SK-N-SH treated with all-trans-retinoic acid at 6 μM for 48 hours (cell line): ENCODE measurements around the gene MED26.
A peak's percentile ranks its signal among the peaks of the same experiment; 100 is the strongest.

Experiments used
- ATAC-seq: fragments of 200-7000 bp; cut with Tn5 transposase; 3 replicates; pipeline ENCODE4 v1.9.1; 2020; ENCODE audit warnings: mild to moderate bottlenecking, moderate library complexity
- ARNTL ChIP-seq: fragments of 450-650 bp; formaldehyde crosslinking; IDR thresholded peaks from 2 replicates; pipeline ENCODE4 v1.5.0; 2020; ENCODE audit warnings: low read depth, mild to moderate bottlenecking, moderate library complexity, borderline replicate concordance
- BACH2 ChIP-seq: fragments of 250-450 bp; sonication (Bioruptor Pico); IDR thresholded peaks from 2 replicates; pipeline ENCODE4 v1.9.0; 2021; ENCODE audit warnings: mild to moderate bottlenecking, borderline replicate concordance
- CSDC2 ChIP-seq: fragments of 250-450 bp; sonication (Bioruptor Pico); IDR thresholded peaks from 2 replicates; pipeline ENCODE4 v1.5.0; 2020; ENCODE audit warnings: mild to moderate bottlenecking, moderate library complexity
- ESRRG ChIP-seq: fragments of 250-450 bp; sonication (Bioruptor Pico); IDR thresholded peaks from 2 replicates; pipeline ENCODE4 v1.6.1; 2021; ENCODE audit warnings: mild to moderate bottlenecking
- PPARA ChIP-seq: fragments of 250-450 bp; sonication (Bioruptor Pico); IDR thresholded peaks from 2 replicates; pipeline ENCODE4 v1.5.0; 2020; ENCODE audit warnings: mild to moderate bottlenecking, borderline replicate concordance
- SNAI2 ChIP-seq: fragments of 250-450 bp; sonication (Bioruptor Pico); IDR thresholded peaks from 2 replicates; pipeline ENCODE4 v1.5.0; 2020; ENCODE audit warnings: mild to moderate bottlenecking, moderate library complexity
- TCF4 ChIP-seq: fragments of 250-450 bp; sonication (Bioruptor Pico); IDR thresholded peaks from 2 replicates; pipeline ENCODE4 v1.8.0; 2021; ENCODE audit warnings: mild to moderate bottlenecking, moderate library complexity, borderline replicate concordance
- TOX ChIP-seq: fragments of 250-450 bp; sonication (Bioruptor Pico); IDR thresholded peaks from 2 replicates; pipeline ENCODE4 v1.8.0; 2021; ENCODE audit warnings: mild to moderate bottlenecking, moderate library complexity, borderline replicate concordance
- ZC3H10 ChIP-seq: fragments of 250-450 bp; sonication (Bioruptor Pico); IDR thresholded peaks from 2 replicates; pipeline ENCODE4 v1.5.1; 2021; ENCODE audit warnings: mild to moderate bottlenecking, moderate library complexity
- ZFP30 ChIP-seq: fragments of 450-650 bp; formaldehyde crosslinking; IDR thresholded peaks from 2 replicates; pipeline ENCODE4 v1.5.0; 2022; ENCODE audit warnings: mild to moderate bottlenecking, moderate library complexity
- ZNF565 ChIP-seq: fragments of 450-650 bp; formaldehyde crosslinking; conservative IDR thresholded peaks from 2 replicates; pipeline ENCODE4 v1.5.0; 2020; ENCODE audit warnings: low read depth, mild to moderate bottlenecking, moderate library complexity
- ZNF70 ChIP-seq: fragments of 450-650 bp; formaldehyde crosslinking; IDR thresholded peaks from 2 replicates; pipeline ENCODE4 v1.5.0; 2020; ENCODE audit warnings: mild to moderate bottlenecking, moderate library complexity
- ZNF8 ChIP-seq: fragments of 450-650 bp; formaldehyde crosslinking; IDR thresholded peaks from 2 replicates; pipeline ENCODE4 v1.5.0; 2020; ENCODE audit warnings: mild to moderate bottlenecking, moderate library complexity
- TF ChIP-seq, protein P1 (sequence below): fragments of 250-450 bp; sonication (Bioruptor Pico); IDR thresholded peaks from 2 replicates; pipeline ENCODE4 v1.5.1; 2021; ENCODE audit warnings: mild to moderate bottlenecking, moderate library complexity
- TF ChIP-seq, protein P2 (sequence below): fragments of 250-450 bp; sonication (Bioruptor Pico); IDR thresholded peaks from 2 replicates; pipeline ENCODE4 v1.5.0; 2020; ENCODE audit warnings: mild to moderate bottlenecking, moderate library complexity
- TF ChIP-seq, protein P3 (sequence below): fragments of 250-450 bp; sonication (Bioruptor Pico); IDR thresholded peaks from 2 replicates; pipeline ENCODE4 v1.8.0; 2021; ENCODE audit warnings: low read depth, mild to moderate bottlenecking, moderate library complexity, borderline replicate concordance
- TF ChIP-seq, protein P4 (sequence below): fragments of 250-450 bp; sonication (Bioruptor Pico); IDR thresholded peaks from 2 replicates; pipeline ENCODE4 v1.5.1; 2020; ENCODE audit warnings: low read depth, mild to moderate bottlenecking, moderate library complexity

The MED26 gene

DNA sequence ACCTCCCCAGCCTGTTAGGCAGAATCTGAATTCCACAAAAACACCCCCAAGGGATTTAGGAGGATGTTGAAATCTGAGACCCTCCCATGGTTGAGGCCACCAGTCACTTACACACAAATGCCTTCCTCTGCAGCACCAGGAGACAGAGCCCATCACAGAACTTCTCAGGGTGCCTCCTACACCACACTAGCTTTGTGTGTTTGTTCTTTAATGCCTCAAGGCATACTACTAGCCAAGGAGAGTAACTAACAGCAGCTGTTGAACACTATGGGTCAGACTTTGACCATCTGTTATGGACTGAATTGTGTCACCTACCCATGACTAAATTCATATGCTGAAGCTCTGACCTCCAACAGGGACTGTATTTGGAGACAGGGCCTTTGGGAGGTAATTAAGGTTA, 9.5 kb upstream of the MED26 start:
- no peak for TF ChIP-seq TCF4 (CRISPR knock-in tag)
- TF ChIP-seq ZC3H10 = no peak
- TF ChIP-seq, protein P1, sequence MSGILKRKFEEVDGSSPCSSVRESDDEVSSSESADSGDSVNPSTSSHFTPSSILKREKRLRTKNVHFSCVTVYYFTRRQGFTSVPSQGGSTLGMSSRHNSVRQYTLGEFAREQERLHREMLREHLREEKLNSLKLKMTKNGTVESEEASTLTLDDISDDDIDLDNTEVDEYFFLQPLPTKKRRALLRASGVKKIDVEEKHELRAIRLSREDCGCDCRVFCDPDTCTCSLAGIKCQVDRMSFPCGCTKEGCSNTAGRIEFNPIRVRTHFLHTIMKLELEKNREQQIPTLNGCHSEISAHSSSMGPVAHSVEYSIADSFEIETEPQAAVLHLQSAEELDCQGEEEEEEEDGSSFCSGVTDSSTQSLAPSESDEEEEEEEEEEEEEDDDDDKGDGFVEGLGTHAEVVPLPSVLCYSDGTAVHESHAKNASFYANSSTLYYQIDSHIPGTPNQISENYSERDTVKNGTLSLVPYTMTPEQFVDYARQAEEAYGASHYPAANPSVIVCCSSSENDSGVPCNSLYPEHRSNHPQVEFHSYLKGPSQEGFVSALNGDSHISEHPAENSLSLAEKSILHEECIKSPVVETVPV (CRISPR knock-in tag) = no peak
- TF ChIP-seq PPARA = no peak
- TF ChIP-seq, protein P2, sequence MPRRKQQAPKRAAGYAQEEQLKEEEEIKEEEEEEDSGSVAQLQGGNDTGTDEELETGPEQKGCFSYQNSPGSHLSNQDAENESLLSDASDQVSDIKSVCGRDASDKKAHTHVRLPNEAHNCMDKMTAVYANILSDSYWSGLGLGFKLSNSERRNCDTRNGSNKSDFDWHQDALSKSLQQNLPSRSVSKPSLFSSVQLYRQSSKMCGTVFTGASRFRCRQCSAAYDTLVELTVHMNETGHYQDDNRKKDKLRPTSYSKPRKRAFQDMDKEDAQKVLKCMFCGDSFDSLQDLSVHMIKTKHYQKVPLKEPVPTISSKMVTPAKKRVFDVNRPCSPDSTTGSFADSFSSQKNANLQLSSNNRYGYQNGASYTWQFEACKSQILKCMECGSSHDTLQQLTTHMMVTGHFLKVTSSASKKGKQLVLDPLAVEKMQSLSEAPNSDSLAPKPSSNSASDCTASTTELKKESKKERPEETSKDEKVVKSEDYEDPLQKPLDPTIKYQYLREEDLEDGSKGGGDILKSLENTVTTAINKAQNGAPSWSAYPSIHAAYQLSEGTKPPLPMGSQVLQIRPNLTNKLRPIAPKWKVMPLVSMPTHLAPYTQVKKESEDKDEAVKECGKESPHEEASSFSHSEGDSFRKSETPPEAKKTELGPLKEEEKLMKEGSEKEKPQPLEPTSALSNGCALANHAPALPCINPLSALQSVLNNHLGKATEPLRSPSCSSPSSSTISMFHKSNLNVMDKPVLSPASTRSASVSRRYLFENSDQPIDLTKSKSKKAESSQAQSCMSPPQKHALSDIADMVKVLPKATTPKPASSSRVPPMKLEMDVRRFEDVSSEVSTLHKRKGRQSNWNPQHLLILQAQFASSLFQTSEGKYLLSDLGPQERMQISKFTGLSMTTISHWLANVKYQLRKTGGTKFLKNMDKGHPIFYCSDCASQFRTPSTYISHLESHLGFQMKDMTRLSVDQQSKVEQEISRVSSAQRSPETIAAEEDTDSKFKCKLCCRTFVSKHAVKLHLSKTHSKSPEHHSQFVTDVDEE (CRISPR knock-in tag) = no peak
- no peak for TF ChIP-seq ZNF565
- ATAC-seq = no peak

DNA sequence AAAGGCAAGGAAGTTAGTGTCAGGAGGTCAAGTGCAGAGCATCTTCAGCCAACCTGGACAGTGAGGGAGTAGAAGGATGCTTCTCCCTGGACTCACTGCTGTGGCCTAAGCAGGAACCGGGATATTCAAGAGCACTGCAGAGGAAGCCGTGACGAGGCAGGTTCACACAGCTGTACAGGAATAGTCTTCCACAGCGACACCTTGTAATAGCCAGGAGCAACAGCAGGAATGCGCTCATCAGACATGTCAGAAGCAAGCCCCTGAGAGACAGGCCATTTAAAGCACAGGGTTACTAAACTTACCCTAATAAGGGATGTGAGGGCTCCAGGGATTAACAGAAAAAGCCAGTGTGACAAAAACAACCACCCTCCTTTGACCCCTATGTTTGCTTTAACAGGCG, 3.5 kb upstream of the MED26 start:
- TF ChIP-seq ZNF8 (CRISPR knock-in tag) = no peak
- TF ChIP-seq BACH2 (CRISPR knock-in tag) = no peak
- no peak for TF ChIP-seq ARNTL (CRISPR knock-in tag)
- no peak for TF ChIP-seq SNAI2 (CRISPR knock-in tag)
- no peak for TF ChIP-seq ESRRG
- TF ChIP-seq, protein P1 (CRISPR knock-in tag) = no peak
- no peak for TF ChIP-seq ZC3H10
- TF ChIP-seq TCF4 (CRISPR knock-in tag) = no peak
- TF ChIP-seq, protein P3, sequence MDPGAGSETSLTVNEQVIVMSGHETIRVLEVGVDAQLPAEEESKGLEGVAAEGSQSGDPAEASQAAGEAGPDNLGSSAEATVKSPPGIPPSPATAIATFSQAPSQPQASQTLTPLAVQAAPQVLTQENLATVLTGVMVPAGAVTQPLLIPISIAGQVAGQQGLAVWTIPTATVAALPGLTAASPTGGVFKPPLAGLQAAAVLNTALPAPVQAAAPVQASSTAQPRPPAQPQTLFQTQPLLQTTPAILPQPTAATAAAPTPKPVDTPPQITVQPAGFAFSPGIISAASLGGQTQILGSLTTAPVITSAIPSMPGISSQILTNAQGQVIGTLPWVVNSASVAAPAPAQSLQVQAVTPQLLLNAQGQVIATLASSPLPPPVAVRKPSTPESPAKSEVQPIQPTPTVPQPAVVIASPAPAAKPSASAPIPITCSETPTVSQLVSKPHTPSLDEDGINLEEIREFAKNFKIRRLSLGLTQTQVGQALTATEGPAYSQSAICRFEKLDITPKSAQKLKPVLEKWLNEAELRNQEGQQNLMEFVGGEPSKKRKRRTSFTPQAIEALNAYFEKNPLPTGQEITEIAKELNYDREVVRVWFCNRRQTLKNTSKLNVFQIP = no peak
- TF ChIP-seq, protein P4, sequence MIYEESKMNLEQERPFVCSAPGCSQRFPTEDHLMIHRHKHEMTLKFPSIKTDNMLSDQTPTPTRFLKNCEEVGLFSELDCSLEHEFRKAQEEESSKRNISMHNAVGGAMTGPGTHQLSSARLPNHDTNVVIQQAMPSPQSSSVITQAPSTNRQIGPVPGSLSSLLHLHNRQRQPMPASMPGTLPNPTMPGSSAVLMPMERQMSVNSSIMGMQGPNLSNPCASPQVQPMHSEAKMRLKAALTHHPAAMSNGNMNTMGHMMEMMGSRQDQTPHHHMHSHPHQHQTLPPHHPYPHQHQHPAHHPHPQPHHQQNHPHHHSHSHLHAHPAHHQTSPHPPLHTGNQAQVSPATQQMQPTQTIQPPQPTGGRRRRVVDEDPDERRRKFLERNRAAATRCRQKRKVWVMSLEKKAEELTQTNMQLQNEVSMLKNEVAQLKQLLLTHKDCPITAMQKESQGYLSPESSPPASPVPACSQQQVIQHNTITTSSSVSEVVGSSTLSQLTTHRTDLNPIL (CRISPR knock-in tag) = no peak
- TF ChIP-seq ZNF70 (CRISPR knock-in tag) = no peak
- TF ChIP-seq, protein P2 (CRISPR knock-in tag) = no peak
- TF ChIP-seq TOX (CRISPR knock-in tag) = no peak
- TF ChIP-seq ZNF565 = no peak
- no peak for TF ChIP-seq CSDC2 (CRISPR knock-in tag)
- TF ChIP-seq ZFP30 = no peak
- ATAC-seq = no peak

DNA sequence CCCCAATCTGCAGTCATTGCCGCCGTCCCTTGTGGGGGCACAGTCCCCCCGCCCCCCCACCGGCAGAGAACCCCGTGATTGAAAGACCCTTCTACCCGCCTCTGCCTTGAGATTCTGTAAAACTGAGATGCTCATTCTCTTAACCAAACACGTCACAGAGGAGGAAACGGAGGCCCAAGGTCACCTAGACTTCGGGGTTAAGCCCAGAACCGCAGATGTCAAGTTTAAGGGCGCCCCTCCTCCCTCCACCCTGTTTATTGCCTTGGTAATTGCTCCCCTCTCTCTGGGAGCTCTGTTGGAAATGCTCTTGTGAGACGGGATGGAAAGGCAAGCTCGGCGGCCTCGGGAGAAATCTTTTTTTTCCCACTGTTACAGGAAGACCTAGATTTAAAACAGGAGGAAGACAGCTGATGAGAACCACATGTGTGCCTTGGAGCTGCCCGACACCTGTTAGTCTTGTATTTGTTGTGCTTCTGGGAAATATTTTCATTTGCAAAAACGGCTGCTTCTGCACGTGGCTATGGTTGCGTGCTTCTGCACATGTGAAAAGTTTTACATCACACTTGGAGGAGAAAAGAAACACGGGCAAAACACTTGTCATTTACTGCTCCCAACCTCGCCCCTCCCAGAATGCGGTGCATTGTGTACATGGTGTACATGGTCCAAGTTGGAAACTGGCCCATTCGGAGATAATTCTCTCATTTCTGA, 1.1 kb upstream of the MED26 start:
- TF ChIP-seq, protein P2 (CRISPR knock-in tag) = no peak
- TF ChIP-seq ZNF70 (CRISPR knock-in tag) = no peak
- 0 out of 2 replicates have a peak, but pooled peaks have one; percentile 56 for TF ChIP-seq SNAI2 (CRISPR knock-in tag)
- TF ChIP-seq TCF4 (CRISPR knock-in tag) = peak; percentile 80; the same call in 1 of the 2 replicates
- ATAC-seq = peak; percentile 58
